ENCODE results near the gene WDHD1.
"Not testable (repeated sequence)": the region's sequence is repeated elsewhere in the genome, so short reads cannot be mapped to it uniquely, and the experiment has no call there.

Gene WDHD1

GRCh38 chr14:54929556-54929955, 97.3 kb downstream of the WDHD1 start:
- TF ChIP-seq, protein P1, sequence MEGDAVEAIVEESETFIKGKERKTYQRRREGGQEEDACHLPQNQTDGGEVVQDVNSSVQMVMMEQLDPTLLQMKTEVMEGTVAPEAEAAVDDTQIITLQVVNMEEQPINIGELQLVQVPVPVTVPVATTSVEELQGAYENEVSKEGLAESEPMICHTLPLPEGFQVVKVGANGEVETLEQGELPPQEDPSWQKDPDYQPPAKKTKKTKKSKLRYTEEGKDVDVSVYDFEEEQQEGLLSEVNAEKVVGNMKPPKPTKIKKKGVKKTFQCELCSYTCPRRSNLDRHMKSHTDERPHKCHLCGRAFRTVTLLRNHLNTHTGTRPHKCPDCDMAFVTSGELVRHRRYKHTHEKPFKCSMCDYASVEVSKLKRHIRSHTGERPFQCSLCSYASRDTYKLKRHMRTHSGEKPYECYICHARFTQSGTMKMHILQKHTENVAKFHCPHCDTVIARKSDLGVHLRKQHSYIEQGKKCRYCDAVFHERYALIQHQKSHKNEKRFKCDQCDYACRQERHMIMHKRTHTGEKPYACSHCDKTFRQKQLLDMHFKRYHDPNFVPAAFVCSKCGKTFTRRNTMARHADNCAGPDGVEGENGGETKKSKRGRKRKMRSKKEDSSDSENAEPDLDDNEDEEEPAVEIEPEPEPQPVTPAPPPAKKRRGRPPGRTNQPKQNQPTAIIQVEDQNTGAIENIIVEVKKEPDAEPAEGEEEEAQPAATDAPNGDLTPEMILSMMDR (conservative IDR thresholded peaks at IDR 0.05; ENCODE audit: low read depth, low read length), result no peak
- H3K4me3 ChIP-seq (ENCODE audit: low read depth, low read length), result no peak overlapping the region
- DNase-seq (ENCODE audit: low read depth), result no peak

DNA sequence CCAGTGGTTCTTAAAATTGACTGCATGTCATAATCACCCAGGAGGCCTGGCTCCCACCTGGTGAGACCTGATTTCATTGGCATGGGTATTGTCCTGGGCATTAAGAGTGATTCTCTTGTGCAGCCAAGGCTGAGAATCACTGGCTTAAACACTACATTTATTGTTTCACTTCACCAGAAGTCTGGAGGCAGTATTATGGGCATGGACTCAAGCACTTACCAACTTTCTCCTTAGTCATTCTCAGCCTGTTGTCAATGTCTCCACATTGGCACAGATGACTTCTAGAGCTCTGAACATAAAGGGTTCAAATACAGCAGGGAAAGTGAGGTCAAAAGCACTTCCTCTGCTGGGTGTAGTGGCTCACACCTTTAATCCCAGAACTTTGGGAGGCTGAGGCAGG, 98.7 kb downstream of the WDHD1 start:
- no peak for DNase-seq (ENCODE audit: low read depth)
- H3K4me3 ChIP-seq (ENCODE audit: low read depth, low read length), result no peak overlapping the region
- TF ChIP-seq, protein P1 (conservative IDR thresholded peaks at IDR 0.05; ENCODE audit: low read depth, low read length), result no peak

- TF ChIP-seq, protein P1 (conservative IDR thresholded peaks at IDR 0.05; ENCODE audit: low read depth, low read length), result no peak
- no peak for DNase-seq (ENCODE audit: low read depth)
- no peak overlapping the region for H3K4me3 ChIP-seq (ENCODE audit: low read depth, low read length)
Observed at GRCh38 chr14:54927551-54927950, 99.3 kb downstream of the WDHD1 start.

DNA sequence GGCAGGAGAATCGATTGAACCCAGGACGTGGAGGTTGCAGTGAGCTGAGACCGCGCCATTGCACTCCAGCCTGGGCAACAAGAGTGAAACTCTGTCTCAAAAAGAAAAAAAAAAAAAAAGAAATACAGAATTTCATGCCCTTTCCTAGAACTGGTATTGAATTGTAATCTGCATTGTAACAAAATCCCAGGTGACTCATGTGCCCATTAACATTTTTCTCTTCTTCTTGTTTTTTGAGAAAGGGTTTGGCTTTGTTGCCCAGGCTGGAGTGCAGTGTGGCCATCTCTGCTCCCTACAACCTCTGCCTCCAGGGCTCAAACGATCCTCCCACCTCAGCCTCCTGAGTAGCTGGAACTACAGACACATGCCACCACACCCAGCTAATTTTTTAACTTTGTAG, 100.3 kb downstream of the WDHD1 start:
- H3K4me3 ChIP-seq (ENCODE audit: low read depth, low read length); DNase-seq (ENCODE audit: low read depth): not testable (repeated sequence)

- TF ChIP-seq, protein P1 (conservative IDR thresholded peaks at IDR 0.05; ENCODE audit: low read depth, low read length), result no peak
- no peak for DNase-seq (ENCODE audit: low read depth)
Observed at GRCh38 chr14:54922598-54922997, 104.3 kb downstream of the WDHD1 start.

DNA sequence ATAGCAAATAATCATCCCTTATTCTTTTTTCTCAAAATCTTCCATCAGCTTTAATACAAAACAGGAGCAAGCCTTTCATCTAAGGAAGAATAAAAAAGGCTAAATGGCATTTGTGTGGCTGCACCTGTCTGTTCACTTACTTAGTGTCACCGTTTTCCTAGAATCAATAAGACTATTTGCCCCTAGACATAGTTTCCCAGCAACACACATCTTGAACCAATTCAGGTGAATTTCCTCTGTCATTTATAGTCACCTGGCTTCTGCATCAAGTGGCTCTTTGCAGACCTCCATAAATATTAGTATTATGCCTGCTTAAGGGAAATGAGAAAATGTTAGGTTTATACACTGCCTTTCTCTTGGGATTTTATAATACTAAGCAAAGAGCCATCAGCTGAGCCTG, 106.8 kb downstream of the WDHD1 start:
- DNase-seq (ENCODE audit: low read depth), result no peak
- H3K4me3 ChIP-seq (ENCODE audit: low read depth, low read length), result no peak overlapping the region
- TF ChIP-seq, protein P1 (conservative IDR thresholded peaks at IDR 0.05; ENCODE audit: low read depth, low read length), result no peak

More at GRCh38 chr14:54922598-54922997, 104.3 kb downstream of the WDHD1 start:
- no peak overlapping the region for H3K4me3 ChIP-seq (ENCODE audit: low read depth, low read length)

GRCh38 chr14:54919330-54919729, 107.6 kb downstream of the WDHD1 start:
- no peak for DNase-seq (ENCODE audit: low read depth)
- no peak overlapping the region for H3K4me3 ChIP-seq (ENCODE audit: low read depth, low read length)
- TF ChIP-seq, protein P1 (conservative IDR thresholded peaks at IDR 0.05; ENCODE audit: low read depth, low read length), result no peak

DNA sequence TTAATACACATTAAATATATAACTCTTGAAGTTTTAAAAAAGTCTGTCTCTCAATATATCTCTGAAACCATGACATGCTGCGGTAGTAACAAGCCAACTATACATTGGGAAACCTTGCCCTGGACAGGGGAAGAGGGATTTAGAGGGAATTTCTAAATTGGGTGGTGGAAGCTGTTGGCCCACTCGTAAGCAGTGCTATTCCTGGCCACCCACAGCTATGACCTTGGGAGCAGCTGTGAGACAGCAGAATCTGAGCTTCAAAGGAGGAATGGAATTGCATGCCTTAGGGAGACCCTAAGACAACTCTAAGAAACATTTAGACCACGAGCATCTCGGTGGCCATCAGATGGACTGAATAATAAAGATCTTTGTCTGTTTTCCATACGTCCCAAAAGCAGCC, 108.5 kb downstream of the WDHD1 start:
- TF ChIP-seq, protein P1 (conservative IDR thresholded peaks at IDR 0.05; ENCODE audit: low read depth, low read length), result no peak
- no peak for DNase-seq (ENCODE audit: low read depth)
- H3K4me3 ChIP-seq (ENCODE audit: low read depth, low read length), result no peak overlapping the region

Data from choroid plexus epithelial cell (primary cell).